Right renal cortex interstitium (tissue), 3 donors: ENCODE measurements around the gene RNF220. TPM values are rescaled to one million over a fixed set of nuclear protein-coding genes. Genes with fewer than 3 reads are reported as not detected.

ENCODE experiments used
- DNase-seq, 3 donors: peaks; one replicate each; pipeline ENCODE4 v3.0.0-alpha.2; 2013; ENCODE audit warnings: low read depth in 3 of 3, low spot score in 2 of 3
- polyA plus RNA-seq, 3 donors: library from polyadenylated mRNA; unstranded; fragments of 120-200 nt; gene quantifications; one replicate each; pipeline ENCODE4 v1.2.1, GENCODE V29; 2013; ENCODE audit not compliant: insufficient read length in 3 of 3

The RNF220 gene
- polyA plus RNA-seq, 3 donors, result 97.3 to 119 (median 102) TPM

DNA sequence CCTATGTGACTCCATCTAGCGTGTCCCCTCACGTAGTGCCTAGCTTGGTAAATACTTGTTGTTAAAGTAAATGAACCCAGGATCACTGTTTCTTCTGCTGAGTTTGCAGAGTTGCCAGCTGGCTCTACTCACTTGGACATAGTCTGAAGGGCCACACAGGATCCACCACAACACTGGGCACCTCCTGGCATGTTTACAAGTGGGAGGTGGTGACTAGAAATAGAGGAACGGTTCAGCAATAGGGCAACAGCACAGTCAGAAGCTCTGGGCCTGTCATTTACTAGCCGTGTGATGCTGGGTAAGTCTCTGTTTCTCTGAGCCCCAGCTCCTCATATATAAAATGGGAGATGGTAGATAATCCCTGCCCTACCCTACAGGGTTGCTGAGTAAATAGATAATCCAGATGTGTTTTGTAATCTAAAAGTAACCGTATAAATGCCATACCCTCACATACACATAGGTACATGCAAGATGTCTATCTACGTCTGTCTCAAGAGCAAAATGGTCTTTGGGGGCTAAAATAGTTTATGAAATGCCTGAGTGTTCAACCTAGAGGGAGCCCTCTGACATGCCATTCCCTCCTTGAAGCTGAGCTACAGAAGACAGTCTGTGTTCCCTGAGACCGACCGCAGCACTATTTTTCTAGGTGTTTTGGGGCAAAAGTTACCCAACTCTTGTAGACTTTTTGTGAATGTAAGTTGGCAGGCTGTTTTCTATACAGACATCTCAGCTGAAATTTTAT is 20.5 kb downstream of the RNF220 start:
- no peak for DNase-seq

DNA sequence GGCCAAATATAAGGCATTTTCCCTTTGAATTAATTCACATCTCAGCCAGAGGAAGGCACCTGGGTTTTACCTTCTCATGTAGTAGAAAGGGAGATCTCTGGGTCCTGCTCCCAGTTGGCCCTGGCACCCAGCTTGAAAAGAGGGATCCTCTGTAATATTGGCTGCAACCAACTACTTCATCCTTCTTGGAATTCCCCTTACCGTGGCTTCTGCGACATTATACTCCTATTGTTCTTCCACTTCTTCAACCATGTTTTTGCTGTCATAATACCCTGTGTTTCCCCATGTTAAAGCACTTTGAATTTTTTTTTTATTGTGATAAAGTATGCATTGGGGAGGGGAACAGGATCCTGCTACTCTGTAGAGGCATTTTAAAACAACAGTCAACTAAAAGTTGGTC is 26.8 kb downstream of the RNF220 start:
- DNase-seq, result no peak

DNA sequence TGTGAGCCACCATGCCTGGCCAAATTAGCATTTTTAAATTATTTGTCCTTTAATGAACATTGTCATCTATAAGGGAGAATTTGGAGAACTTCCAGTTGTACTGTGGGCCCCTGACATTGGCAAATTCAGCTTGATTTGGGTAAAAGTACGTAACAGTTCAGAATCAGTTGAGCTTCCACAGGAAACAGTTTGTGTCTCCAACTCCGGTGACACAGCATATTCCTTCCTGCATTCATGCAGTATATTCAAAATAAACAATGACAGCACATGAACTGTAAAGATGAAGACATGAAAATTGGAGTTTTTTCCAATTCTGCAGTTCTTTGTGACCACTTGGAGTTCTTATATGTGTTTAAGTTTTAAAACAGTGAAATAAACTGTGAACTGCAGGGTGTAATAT is 28.2 kb downstream of the RNF220 start:
- DNase-seq, result no peak

DNA sequence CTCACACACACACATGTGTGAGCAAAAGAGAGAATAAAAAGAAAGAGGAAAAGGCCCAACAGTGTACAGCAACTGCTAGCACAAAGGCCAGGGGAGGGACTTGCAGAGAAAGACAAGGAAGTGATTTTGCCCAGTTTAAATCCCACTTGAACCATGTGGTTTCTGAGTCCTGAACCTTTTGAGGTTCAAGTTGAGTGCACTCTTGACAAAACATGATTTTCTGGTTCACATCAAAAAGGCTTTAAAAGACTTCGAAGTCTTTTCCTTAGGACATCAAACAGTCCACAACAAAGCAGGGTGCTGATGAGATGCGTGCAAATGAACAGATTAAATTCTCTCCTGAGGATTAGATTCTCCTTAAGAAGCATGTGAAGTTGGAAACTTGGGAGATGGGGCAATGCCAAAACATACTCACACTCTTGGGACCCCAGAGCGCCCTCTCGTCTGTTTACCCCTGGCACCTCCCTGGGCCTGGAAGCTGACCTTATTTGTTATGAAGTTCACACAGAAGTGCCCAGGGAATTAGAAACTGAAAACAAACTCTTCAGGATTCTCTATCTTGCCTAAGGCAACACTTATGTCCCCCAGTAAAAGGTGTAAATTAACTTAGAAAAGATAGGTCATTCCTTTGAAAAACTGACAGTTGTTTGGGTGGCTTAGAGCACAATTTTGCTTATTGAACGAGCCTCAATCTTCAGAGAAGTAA is 31.5 kb downstream of the RNF220 start:
- DNase-seq, result no peak

DNA sequence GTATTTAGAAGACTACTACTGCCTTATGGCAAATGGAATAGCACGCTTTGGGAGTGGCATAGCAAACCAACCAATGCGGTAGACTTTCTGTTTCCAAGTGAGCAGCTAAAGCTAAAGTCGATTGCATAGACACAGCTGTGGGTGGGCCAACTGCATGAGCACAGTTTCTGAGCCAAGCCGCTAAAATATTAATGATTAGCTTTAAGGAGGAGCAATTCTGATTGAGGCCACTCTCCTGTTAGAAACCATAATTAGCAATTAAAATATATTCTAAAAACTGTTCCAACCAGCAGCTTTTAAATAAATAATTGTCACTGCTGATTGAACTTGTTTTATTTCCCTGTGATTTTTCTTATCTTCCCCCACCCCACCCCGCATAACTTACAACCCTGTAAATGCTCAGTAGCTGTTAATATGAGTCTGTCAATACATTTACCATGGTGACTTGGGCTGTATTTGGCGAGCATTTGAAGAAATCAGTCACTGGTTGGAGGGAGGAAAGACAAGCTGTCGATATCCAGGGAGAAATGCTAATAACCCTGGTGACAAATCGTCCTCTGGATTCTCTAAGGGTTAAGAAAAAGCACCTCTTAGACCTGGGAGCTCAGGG is 32.2 kb downstream of the RNF220 start:
- no peak for DNase-seq

DNA sequence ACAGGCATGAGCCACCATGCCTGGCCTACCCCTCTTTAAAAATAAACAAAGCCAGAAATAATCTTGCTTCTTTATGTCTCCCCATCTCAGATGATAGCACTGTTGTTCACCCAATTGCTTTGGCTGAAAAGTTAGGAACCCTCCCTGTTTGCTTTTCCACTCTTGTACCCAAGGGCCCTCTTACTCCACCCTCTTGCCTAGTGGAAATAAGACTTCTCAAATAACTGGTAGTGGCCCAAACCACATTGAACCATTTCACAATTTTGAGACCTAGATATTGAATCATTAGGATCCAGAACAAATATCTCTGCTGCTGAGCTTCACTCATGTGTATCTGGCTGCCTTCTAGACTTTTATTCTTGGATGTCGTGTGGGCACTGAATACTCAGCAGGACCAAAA is 37.7 kb downstream of the RNF220 start:
- DNase-seq, result no peak

DNA sequence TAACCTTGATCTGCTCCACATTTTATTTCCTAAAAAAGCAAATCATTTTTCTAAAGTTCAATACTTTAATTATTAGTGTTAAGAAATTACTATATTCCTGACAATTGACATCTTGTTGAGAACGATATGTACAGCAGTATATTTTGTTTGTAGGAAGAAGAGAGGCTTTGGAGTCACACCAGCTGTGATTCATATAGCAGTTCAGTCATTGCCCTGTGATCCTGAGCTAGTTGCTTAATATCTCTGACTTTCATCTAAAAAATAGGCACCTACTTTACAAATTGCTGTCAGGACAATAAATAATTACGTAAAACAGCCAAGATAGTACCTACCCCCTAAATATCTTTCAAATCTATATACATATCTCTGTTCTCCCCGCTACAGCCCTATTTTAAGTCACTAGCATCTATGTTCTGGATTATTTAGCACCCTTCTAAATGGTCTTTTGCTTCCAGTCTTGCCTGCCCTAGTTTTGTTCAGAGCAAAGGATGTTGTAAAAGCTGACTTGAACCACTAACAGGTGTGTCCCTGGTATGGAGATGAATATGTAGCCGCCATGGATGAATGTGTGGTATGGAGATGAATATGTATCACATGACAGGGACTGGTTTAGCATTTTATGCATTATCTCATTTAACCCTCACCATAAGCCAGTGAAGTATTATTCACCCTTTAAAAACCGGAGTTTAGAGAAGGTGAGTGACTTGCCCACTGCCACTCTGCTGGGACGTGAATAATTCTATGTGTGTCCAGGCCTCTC is 42.2 kb downstream of the RNF220 start:
- DNase-seq, result no peak

DNA sequence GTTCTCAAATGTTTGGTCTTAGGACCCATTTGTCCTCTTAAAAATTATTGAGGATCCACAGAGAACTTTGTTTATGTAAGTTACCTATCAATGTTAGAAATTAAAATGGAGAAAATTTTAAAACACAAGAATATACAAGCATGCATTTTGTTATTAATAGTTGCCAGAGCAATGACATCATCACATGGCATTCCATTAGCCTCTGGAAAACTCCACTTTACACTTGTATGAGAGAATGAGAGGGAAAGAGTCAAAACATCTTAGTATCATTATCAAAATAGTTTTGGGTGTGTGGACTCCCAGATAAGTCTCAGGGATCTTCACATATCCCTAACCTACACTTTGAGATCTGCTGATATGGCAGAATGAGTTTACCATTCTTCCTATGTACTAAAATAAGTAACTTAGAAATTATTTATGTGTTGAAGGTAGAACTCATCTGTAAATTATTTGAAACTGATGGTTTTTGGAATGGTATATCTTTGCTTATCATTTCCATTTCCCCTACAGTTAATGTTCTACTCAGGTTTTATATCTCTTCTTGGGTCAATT is 48.8 kb downstream of the RNF220 start:
- DNase-seq, result no peak

DNA sequence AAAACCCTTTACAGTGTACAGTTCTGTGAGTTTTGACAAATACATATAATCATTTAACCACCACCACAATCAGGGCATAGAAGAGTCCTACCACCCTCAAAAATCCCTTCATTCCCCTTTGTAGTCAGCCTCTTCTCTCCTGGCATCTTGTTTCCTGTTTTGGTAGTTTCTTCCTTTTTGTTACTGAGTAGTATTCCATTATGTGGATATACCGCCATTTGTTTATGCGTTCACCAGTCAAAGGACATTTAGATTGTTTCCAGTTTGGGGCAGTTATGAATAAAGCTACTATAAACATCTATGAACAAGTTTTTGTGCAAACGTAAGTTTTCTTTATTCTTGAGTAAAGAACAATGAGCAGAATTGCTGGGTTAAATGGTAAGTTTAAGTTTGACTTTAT is 49.6 kb downstream of the RNF220 start:
- DNase-seq, result no peak

DNA sequence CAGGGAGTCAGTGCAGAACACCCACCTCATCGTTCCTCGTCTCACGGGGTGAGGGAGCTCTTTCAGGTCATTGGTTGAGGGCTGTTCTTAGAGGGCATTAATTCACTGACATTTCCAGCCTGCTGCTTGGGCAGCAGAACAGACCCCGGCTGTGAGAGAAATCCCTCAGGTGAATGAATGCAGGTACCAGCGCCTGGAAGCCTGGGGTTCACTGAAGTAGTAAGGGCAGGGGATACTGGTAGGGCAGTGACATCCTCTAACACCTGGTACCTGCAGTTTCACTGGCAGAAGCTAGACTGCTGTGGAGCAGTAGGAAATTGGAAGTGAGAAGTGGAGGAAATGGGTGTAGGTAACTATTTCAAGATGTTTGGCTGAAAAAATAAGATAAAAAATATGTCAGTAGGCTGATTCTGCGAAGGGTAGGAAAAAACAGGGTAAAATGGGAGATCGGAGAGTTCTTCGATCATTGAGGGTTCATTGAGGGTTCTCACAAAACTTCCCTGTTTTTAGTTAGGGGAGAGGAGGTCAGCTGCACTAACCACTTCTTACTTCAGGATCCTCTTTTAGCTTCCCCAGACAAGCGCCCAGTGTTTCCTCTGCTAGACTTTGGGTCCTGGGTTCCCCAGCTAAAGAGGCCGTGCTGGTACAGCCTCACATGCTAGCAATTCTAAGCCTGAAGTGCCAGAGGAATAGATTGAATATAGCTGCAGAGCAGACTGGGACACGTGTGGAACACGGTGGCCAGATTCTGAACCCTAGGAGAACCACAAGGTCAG is 55.2 kb downstream of the RNF220 start:
- DNase-seq, result no peak

DNA sequence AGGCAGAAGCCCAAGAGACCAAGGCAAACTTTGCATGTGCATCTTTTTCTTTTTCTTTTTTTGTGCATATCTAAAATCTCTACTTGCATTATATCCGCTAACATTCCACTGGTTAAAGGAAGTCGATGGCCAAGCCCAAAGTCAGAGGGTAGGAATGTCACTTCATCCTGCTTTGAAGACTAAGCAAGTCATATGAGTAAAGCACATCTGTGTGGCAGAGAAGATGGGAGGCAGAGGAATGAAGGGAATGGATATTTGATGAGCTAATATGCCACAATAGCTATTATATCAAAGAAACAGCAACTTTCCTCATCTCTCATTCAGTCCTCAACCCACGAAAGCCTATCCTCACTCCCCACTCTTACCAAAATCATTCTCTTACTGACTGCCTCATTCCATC is 59.3 kb downstream of the RNF220 start:
- no peak for DNase-seq

DNA sequence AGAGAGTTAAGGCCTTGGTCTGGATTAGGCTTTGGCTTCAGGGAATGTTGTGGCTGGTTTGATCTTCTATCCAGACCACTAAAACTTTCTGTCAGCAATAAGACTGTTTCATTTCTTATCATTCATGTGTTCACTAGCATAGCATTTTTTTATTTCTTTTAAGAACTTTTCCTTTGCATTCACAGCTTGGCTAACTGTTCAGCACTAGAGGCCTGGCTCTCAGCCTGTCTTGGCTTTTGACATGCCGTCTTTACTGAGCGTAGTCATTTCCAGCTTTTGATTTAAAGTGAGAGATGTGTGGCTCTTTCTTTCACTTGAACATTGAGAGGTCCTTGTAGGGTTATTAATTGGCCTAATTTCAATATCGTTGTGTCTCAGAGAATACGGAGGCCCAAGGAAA is 62.5 kb downstream of the RNF220 start:
- DNase-seq, result no peak

DNA sequence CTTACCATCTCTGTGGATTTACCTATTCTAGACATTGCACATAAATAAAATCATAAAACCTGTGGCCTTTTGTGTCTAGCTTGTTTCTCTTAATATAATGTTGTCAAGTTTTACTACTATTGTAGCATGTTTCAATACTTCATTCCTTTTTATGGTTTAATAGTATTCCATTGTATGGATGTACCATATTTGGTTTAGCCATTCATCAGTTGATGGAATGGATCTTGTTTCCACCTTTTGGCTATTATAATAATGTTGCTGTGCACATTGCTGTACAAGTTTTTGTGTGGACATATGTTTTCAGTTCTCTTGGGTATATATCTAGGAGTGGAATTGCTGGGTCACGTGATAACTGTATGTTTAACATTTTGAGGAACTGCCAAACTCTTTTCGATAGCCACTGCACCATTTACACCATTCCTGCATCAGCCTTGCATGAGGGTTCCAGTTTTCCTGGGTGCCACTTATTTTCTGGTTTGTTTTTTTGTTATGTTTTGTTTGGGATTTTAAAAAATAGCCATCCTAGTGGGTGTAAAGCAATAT is 66.9 kb downstream of the RNF220 start:
- DNase-seq, result no peak

DNA sequence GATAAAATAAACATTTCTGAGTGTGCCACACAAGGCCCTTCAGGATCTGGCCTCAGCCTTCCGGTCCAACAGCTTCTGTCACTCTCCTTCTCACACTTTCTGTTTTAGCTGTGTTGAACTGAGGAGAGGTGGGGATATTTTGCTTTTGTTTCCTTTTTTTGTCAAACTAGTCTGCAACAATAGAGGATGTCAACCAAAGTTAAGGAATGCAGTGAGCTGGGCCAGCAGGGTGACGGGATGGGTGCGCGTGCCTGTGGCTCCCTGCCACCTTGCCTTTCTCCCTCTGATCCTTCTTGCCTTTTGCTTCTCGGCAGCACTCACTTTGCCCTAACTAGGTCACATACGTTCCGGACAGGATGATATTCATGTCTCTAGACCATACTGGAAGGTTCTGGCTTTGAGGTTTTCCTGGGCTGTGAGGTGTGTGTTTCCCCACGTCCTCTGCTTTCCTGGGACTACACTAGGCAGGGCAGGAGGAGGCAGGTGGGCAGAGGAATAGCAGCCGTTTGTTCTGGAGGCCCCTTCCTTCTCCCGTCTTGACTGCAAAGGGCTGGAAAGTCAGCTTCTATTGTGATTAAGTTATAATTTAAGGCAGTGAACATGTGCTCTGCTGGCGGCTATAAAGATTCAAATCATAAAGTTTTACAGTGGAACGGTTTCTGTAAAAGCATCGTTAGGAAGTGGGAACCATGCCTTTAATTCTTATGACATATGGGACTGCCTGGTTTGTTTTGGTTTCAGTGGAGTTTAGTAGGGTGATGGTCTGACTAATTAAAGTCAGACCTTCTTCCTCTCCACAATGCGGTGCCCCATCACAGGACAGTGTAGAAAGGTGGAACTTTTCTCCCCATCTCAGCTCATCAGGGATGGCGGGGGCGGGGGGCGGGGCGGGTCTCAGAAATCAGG is 67.8 kb downstream of the RNF220 start:
- DNase-seq, result no peak

DNA sequence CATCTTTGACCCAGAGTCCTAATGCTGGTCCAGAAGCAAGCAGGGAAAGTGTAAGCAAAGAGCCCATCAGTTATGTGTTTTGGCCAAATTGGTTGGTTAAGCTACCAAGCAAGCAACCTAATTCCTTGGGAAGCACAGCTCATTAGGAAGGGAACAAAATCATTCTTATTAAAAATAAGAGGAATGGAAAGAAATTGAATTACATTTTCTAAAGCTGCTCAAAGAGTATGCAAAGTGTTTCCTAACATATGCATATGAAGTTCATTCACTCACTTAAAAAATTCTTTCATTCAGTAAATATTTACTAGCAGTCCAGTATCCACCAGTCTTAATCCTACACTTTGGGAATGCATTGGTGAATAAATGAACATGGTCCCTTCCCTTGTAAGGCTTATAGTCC is 71.8 kb downstream of the RNF220 start:
- no peak for DNase-seq

DNA sequence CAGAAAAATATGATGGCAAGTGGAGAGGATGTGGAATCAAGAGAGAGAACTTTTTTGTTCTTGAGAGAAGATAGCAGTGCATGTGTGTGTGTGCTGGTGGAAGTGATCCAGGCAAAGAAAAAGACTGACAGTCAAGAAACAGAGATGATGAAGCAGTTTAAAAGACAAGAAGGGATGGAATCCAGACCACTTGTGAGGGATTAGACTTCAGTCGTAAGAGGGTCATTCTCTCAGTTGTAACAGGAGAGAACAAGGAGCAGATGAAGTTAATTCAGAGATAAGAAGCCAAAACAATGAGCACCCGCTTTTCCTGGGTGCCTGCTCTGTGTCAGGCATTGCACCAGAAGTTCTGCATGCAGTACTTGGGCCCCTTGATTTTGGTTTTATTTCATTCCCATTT is 76.6 kb downstream of the RNF220 start:
- DNase-seq, result no peak

DNA sequence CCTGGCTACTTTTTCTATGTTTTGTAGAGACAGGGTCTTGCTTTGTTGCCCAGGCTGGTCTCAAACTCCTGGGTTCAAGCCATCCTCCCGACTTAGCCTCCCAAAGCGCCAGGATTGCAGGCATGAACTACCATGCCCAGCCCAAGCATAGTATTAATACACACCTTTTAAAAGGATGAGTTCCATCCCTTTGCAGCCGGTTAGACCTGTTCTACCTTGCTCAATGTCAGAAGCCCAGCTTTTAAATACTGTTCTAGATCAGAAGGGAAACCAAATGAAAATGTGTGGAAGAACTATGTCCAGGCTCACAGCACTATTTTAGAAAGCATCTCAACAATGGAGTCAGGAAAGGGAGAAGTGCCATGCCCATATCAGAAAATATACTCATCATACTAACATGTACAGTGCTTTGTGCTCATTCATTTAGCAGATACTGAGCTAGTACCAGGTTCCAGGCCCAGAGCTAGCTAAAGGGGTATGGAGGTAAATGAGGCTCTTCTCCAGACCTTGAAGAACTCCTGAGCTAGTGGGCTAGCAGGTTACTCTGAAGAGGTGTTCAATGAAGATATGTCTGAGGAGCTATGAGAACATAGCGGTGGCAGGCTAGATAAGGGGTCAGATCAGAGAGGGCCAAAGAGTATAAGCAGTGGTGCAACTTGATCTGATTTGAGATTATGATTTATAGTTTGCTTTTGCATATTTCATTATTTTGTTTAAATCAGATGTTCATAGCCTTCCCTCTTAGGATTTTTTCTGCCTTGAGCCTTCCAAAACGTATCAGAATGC is 78.2 kb downstream of the RNF220 start:
- no peak for DNase-seq

DNA sequence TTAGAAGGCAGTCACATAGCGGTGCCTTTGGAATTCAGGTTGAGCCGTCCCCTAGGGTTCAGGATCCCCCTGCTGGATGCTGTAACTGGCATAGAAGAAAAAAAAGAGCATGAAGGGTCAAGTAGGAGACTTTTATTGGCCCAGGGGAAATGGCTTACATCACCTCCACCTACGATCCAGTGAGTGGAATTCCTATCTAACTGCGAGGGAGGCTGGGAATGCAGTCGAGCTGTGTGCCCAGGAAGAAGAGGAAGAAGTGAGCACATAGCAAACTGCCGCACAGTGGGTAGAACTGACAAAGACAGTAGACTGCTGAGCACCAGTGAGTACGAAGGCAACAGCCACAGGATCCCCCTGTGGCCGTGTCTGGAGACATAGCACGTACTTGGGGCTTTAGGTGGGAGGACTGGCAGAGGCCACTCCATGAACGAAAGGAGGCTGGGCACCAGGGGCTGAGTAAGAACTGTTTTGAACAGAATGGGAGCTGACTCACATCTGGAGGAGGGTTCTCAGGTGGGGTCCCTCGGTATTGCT is 79.2 kb downstream of the RNF220 start:
- no peak for DNase-seq
